K562 (cell line): ENCODE data around the gene PLPPR1. TPM values are rescaled to one million over a fixed set of nuclear protein-coding genes. Genes with fewer than 3 reads are reported as not detected.

Source experiments
- ATAC-seq: fragments of 200-7000 bp; cut with Tn5 transposase; 3 replicates; pipeline ENCODE4 v1.9.1; 2020; ENCODE audit warnings: moderate library complexity
- BruUV-seq: library from RNA; stranded (reverse); fragments of 400-500 nt; replicated peaks from 2 replicates; lab custom pipeline; 2021; lab: Mats Ljungman, UMichigan
- CTCF ChIA-PET: fragments of 300-600 bp; formaldehyde crosslinking; extraction: SDS; loops from one replicate; lab custom pipeline; 2021; ENCODE audit warnings: low intra/inter-chr PET ratio; lab: Yijun Ruan, JAX
- POLR2A ChIA-PET: fragments of 300-600, 350-650 bp; sonication (Branson Sonifier 250); formaldehyde crosslinking; extraction: SDS; loops from one replicate; lab custom pipeline; 2021; ENCODE audit warnings: antibody characterized with exemption, inconsistent platforms; lab: Yijun Ruan, JAX
- DNase-seq, 4 experiments: peaks; one replicate each; pipeline versions ENCODE4 v3.0.0 to v3.0.0-alpha.2; 2011 to 2018; ENCODE audit warnings: low spot score in 3 of 4, mixed read lengths in 3 of 4; ENCODE audit errors: extremely low read depth in 1 of 4
- FAIRE-seq: peaks from 2 replicates; lab custom pipeline; 2011; peaks lifted over from hg19 to GRCh38; lab: Jason Lieb, UNC
- H2AFZ ChIP-seq: 2 replicates; pipeline ENCODE4 v1.6.0; 2011; ENCODE audit warnings: low read depth, low read length, control low read depth, inconsistent platforms
- H3K27ac ChIP-seq: fragments of 200-600 bp; 3 replicates; pipeline ENCODE4 v1.8.0; 2011; ENCODE audit warnings: low read depth, mild to moderate bottlenecking, control low read depth, inconsistent platforms, low read length, moderate library complexity, mixed read lengths; ENCODE audit errors: extremely low read depth
- H3K27me3 ChIP-seq, 2 experiments: fragments of 300-600 bp in 1 of 2; 2 replicates in 1 of 2; 3 replicates in 1 of 2; pipeline versions ENCODE4 v1.6.0 to v1.8.0; 2011; ENCODE audit warnings: inconsistent platforms in 2 of 2, low read length in 2 of 2, mild to moderate bottlenecking in 1 of 2, mixed read lengths in 1 of 2, moderate library complexity in 1 of 2; ENCODE audit not compliant: control insufficient read depth in 2 of 2, insufficient read depth in 2 of 2
- H3K36me3 ChIP-seq: fragments of 300-600 bp; 3 replicates; pipeline ENCODE4 v1.8.0; 2011; ENCODE audit warnings: mild to moderate bottlenecking, low read length, inconsistent platforms; ENCODE audit not compliant: control insufficient read depth, insufficient read depth
- H3K4me1 ChIP-seq, 2 experiments: fragments of 200-600 bp in 1 of 2; replicated peaks in 1 of 2; 2 replicates in 1 of 2; 3 replicates in 1 of 2; pipeline versions ENCODE4 v1.5.1 to v1.8.0; 2011; ENCODE audit warnings: inconsistent platforms in 2 of 2, low read length in 2 of 2, mild to moderate bottlenecking in 1 of 2, mixed read lengths in 1 of 2, moderate library complexity in 1 of 2; ENCODE audit not compliant: control insufficient read depth in 2 of 2, insufficient read depth in 2 of 2
- H3K4me2 ChIP-seq: 2 replicates; pipeline ENCODE4 v1.6.1; 2011; ENCODE audit warnings: low read length, control low read depth, inconsistent platforms, mixed read lengths; ENCODE audit not compliant: insufficient read depth
- H3K4me3 ChIP-seq: fragments of 200-600 bp; sonication (generic), shearing (Covaris generic); 2 replicates; pipeline ENCODE4 v1.5.1; 2016; ENCODE audit warnings: control low read depth, inconsistent platforms
- H3K79me2 ChIP-seq: fragments of 200-600 bp; 3 replicates; pipeline ENCODE4 v1.8.0; 2011; ENCODE audit warnings: low read length, inconsistent platforms; ENCODE audit not compliant: control insufficient read depth, insufficient read depth
- H3K9ac ChIP-seq, 2 experiments: 2 replicates each; pipeline versions ENCODE4 v1.6.0 to v1.6.1; 2011; ENCODE audit warnings: low read depth in 2 of 2, low read length in 2 of 2, control low read depth in 1 of 2, inconsistent platforms in 1 of 2, mild to moderate bottlenecking in 1 of 2, mixed read lengths in 1 of 2; ENCODE audit not compliant: insufficient read depth in 1 of 2
- H3K9me1 ChIP-seq: one replicate; pipeline ENCODE4 v1.6.0; 2011; ENCODE audit warnings: inconsistent platforms, mild to moderate bottlenecking, low read length, moderate library complexity; ENCODE audit not compliant: control insufficient read depth, insufficient read depth
- H3K9me3 ChIP-seq: replicated peaks from 2 replicates; pipeline ENCODE4 v1.5.1; 2011; ENCODE audit warnings: low read depth, low read length, inconsistent platforms; ENCODE audit not compliant: control insufficient read depth, insufficient read depth
- H4K20me1 ChIP-seq: replicated peaks from 2 replicates; pipeline ENCODE4 v1.6.1; 2011; ENCODE audit warnings: low read length, inconsistent platforms, mixed read lengths; ENCODE audit not compliant: control insufficient read depth, insufficient read depth
- ELF4 ChIP-seq: fragments of 450-650 bp; formaldehyde crosslinking; IDR thresholded peaks from 2 replicates; pipeline ENCODE4 v1.4.0; 2022; ENCODE audit warnings: missing genetic modification characterization
- RAD21 ChIP-seq, 2 experiments: fragments of 250-450 bp in 1 of 2; fragments of 450-650 bp in 1 of 2; sonication (Bioruptor Pico) in 1 of 2; formaldehyde crosslinking in 1 of 2; IDR thresholded peaks in 1 of 2; conservative IDR thresholded peaks in 1 of 2; 2 replicates each; pipeline versions ENCODE4 v1.4.0 to v1.8.0; 2020 to 2022; ENCODE audit warnings: mild to moderate bottlenecking in 2 of 2, moderate library complexity in 1 of 2
- ZNF133 ChIP-seq: fragments of 250-450 bp; sonication (Bioruptor Pico); IDR thresholded peaks from 2 replicates; pipeline ENCODE4 v1.4.0; 2020; ENCODE audit warnings: mild to moderate bottlenecking
- WGBS: fragments of 100-300 bp; shearing (Covaris generic); methylation state at CpG from one replicate; pipeline ENCODE4 v1.1.6; 2016; ENCODE audit warnings: low coverage, mixed read lengths; ENCODE audit not compliant: insufficient coverage; ENCODE audit errors: missing lambda C conversion rate; 5-methylcytosine and 5-hydroxymethylcytosine counted together
- in situ Hi-C: fragments of 300-500 bp; cut with MboI; formaldehyde crosslinking; loops from 4 replicates; pipeline ENCODE4 v1.15.0; 2018; ENCODE audit warnings: inconsistent platforms, mixed read lengths
- intact Hi-C: fragments of 100-400 bp; cut with micrococcal nuclease; formaldehyde crosslinking; loops from 2 replicates; pipeline ENCODE4 v1.14.2; 2022
- polyA plus RNA-seq, 8 experiments: library from polyadenylated mRNA; depleted of rRNA in 4 of 8; stranded (reverse) in 5 of 8; unstranded in 3 of 8; fragments of >200 nt; fragmentation: Nextera tagmentation in 2 of 8; fragmentation: Illumina TruSeq in 1 of 8; extraction: Ambion mirVana in 2 of 8; extraction: Trizol in 1 of 8; gene quantifications; 2 replicates each; pipeline versions ENCODE4 v1.2.1 to v1.2.3, GENCODE V29; 2011 to 2014; ENCODE audit warnings: inconsistent platforms in 1 of 8, missing spikeins in 1 of 8
- total RNA-seq, 7 experiments: library from RNA; depleted of rRNA in 6 of 7; stranded (reverse); fragments of >200 nt in 6 of 7; fragmentation: Illumina TruSeq in 2 of 7; extraction: Trizol in 2 of 7; gene quantifications; 2 replicates each; pipeline versions ENCODE4 v1.2.1 to v1.2.3, GENCODE V29; 2011 to 2021; ENCODE audit warnings: low replicate concordance in 1 of 7
- TF ChIP-seq, protein P1 (sequence below), 2 experiments: fragments of 450-650 bp; formaldehyde crosslinking in 1 of 2; IDR thresholded peaks; 2 replicates each; pipeline versions ENCODE4 v1.4.0 to v1.6.1; 2014 to 2020; ENCODE audit warnings: mild to moderate bottlenecking in 2 of 2, borderline replicate concordance in 1 of 2, low read depth in 1 of 2
- TF ChIP-seq, protein P2 (sequence below), 3 experiments: IDR thresholded peaks in 2 of 3; conservative IDR thresholded peaks in 1 of 3; 2 replicates each; pipeline ENCODE4 v1.5.1; 2011 to 2012; ENCODE audit warnings: low read length in 3 of 3, mild to moderate bottlenecking in 3 of 3, control low read depth in 2 of 3, improper control_type of control experiment in 1 of 3, inconsistent platforms in 1 of 3, low read depth in 1 of 3, mixed read lengths in 1 of 3, moderate library complexity in 1 of 3; ENCODE audit not compliant: insufficient read depth in 2 of 3

Gene PLPPR1
- total and polyA plus RNA-seq, 9 of the 15 experiments (the other 6 are each of a cell fraction or from before 2014, with no cell fraction given): not detected

DNA sequence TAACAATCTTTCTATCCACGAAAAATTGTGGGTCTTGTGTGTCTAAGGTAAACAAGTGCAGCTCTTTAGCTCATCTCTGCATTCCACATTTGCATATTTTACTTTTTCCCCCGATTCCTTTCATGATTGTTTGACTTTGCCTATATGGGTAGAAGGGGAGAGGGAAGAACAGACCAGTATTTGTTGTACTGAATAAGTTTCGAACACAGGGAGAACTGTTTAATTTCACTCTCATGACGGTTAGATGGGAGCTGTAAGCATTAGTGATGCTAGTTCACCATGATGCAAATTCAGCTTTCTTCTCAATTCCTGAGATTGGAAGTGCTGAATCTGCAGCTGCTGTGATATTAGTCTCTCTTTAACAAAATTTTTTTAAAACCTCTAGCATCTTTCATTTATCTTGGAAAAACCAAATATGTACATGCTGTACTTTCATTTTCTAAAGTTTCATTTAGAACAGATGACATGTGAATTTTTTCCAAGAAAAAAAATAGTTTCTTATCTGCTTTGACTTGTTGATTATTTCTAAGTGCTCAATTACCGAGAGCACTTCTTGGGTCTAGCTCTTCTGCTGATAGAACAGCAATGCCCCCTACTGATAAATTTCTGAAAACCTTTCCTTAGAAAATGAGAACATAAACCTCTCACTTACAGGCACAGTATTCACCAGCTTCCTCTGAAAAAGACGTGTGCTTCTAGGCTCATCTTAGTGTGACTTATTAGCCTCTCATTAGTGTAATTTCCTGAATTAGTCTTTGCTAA lies 206.8 kb downstream of the PLPPR1 start:
- no peak overlapping the region for H3K4me2 ChIP-seq
- FAIRE-seq: no peak
- H3K9me3 ChIP-seq: no peaks in the 10 kb centered on the region
- no peaks in the 10 kb centered on the region for H3K79me2 ChIP-seq
- no peaks in the 10 kb centered on the region for H3K4me1 ChIP-seq
- H3K36me3 ChIP-seq: no peaks in the 10 kb centered on the region
- whole genome bisulfite sequencing: under 1% methylated on average over 6 of the region's 6 CpGs
- no peaks in the 10 kb centered on the region for H4K20me1 ChIP-seq
- H3K27ac ChIP-seq: no peak overlapping the region
- peak in 2 of 4 experiments; percentile 17 for DNase-seq
- H3K4me3 ChIP-seq: no peak overlapping the region
- H3K27me3 ChIP-seq: no peaks in the 10 kb centered on the region
- BruUV-seq: no TSS peak
- no peak overlapping the region for H3K9ac ChIP-seq
- CTCF ChIA-PET: interaction anchor here (0.6 to 0.8 kb wide), 3 partner anchors 9 to 633 kb away, joined by 3 to 4 read pairs (median 3); no protein-coding TSS in a partner anchor
- ATAC-seq: peak; percentile 71
- in situ Hi-C loops (no loop called here), intact Hi-C loops (loop anchor here (5.0 to 10.0 kb wide), 2 partner anchors 523 to 630 kb away; no protein-coding TSS in a partner anchor)
- TF ChIP-seq, protein P1, sequence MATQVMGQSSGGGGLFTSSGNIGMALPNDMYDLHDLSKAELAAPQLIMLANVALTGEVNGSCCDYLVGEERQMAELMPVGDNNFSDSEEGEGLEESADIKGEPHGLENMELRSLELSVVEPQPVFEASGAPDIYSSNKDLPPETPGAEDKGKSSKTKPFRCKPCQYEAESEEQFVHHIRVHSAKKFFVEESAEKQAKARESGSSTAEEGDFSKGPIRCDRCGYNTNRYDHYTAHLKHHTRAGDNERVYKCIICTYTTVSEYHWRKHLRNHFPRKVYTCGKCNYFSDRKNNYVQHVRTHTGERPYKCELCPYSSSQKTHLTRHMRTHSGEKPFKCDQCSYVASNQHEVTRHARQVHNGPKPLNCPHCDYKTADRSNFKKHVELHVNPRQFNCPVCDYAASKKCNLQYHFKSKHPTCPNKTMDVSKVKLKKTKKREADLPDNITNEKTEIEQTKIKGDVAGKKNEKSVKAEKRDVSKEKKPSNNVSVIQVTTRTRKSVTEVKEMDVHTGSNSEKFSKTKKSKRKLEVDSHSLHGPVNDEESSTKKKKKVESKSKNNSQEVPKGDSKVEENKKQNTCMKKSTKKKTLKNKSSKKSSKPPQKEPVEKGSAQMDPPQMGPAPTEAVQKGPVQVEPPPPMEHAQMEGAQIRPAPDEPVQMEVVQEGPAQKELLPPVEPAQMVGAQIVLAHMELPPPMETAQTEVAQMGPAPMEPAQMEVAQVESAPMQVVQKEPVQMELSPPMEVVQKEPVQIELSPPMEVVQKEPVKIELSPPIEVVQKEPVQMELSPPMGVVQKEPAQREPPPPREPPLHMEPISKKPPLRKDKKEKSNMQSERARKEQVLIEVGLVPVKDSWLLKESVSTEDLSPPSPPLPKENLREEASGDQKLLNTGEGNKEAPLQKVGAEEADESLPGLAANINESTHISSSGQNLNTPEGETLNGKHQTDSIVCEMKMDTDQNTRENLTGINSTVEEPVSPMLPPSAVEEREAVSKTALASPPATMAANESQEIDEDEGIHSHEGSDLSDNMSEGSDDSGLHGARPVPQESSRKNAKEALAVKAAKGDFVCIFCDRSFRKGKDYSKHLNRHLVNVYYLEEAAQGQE (IDR thresholded peaks at IDR 0.05; ENCODE audit: borderline replicate concordance): peak; percentile 35; the same call in 1 of the 2 replicates
- TF ChIP-seq, protein P1 (CRISPR knock-in tag; IDR thresholded peaks at IDR 0.05; ENCODE audit: low read depth): no peak
- no peak for TF ChIP-seq ZNF133 (CRISPR knock-in tag)
- no peak for TF ChIP-seq ELF4
- peak; percentile 10 to 47; a peak in 2 of 4 replicates for TF ChIP-seq RAD21 (CRISPR knock-in tag; conservative IDR thresholded peaks at IDR 0.05 in 1 of 2, IDR thresholded peaks at IDR 0.05 in 1 of 2)
- TF ChIP-seq, protein P2, sequence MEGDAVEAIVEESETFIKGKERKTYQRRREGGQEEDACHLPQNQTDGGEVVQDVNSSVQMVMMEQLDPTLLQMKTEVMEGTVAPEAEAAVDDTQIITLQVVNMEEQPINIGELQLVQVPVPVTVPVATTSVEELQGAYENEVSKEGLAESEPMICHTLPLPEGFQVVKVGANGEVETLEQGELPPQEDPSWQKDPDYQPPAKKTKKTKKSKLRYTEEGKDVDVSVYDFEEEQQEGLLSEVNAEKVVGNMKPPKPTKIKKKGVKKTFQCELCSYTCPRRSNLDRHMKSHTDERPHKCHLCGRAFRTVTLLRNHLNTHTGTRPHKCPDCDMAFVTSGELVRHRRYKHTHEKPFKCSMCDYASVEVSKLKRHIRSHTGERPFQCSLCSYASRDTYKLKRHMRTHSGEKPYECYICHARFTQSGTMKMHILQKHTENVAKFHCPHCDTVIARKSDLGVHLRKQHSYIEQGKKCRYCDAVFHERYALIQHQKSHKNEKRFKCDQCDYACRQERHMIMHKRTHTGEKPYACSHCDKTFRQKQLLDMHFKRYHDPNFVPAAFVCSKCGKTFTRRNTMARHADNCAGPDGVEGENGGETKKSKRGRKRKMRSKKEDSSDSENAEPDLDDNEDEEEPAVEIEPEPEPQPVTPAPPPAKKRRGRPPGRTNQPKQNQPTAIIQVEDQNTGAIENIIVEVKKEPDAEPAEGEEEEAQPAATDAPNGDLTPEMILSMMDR (IDR thresholded peaks at IDR 0.05 in 2 of 3, conservative IDR thresholded peaks at IDR 0.05 in 1 of 3; ENCODE audit: insufficient read depth in 2 of 3, low read depth in 1 of 3, low read length in 3 of 3): peak in 2 of 3 experiments; percentile 23 to 54; a peak in 4 of 6 replicates
- H3K9me1 ChIP-seq: no peaks in the 10 kb centered on the region
- no peak overlapping the region for H2AFZ ChIP-seq
- POLR2A ChIA-PET: interaction anchor here (0.6 to 0.7 kb wide), 2 partner anchors 18 to 628 kb away, joined by 3 to 5 read pairs; no protein-coding TSS in a partner anchor
